Activated T-cell treated with anti-CD3 and anti-CD28 coated beads, Interleukin-2, amount 50 U/mL, for 72 hours (primary cell): ENCODE data around the gene HOXB6. TPM values are rescaled to one million over a fixed set of nuclear protein-coding genes. Genes with fewer than 3 reads are reported as not detected.
A peak's percentile ranks its signal among the peaks of the same experiment; 100 is the strongest.

Experiments
- ATAC-seq, 2 donors: fragments of 150-1000 bp; cut with Tn5 transposase; replicated peaks in 1 of 2; 2 replicates each; pipeline ENCODE4 v1.10.0; 2021; ENCODE audit warnings: moderate library complexity in 2 of 2, mild to moderate bottlenecking in 1 of 2
- DNase-seq, 2 donors: peaks; one replicate each; pipeline ENCODE4 v3.0.0; 2021 to 2022; ENCODE audit warnings: mixed read lengths in 1 of 2
- H3K27ac Mint-ChIP-seq: one replicate; pipeline ENCODE4 v1.8.0; 2022; ENCODE audit warnings: mild to moderate bottlenecking, moderate library complexity, mixed read lengths
- H3K27me3 Mint-ChIP-seq: one replicate; pipeline ENCODE4 v1.8.0; 2022; ENCODE audit warnings: low read depth, mixed read lengths
- H3K36me3 Mint-ChIP-seq, 2 donors: one replicate each; pipeline ENCODE4 v1.8.0; 2022; ENCODE audit warnings: mixed read lengths in 2 of 2, mild to moderate bottlenecking in 1 of 2; ENCODE audit not compliant: insufficient read depth in 2 of 2
- H3K4me1 Mint-ChIP-seq: one replicate; pipeline ENCODE4 v1.8.0; 2022; ENCODE audit warnings: low read depth, mixed read lengths
- H3K4me3 Mint-ChIP-seq, 2 donors: one replicate each; pipeline ENCODE4 v1.8.0; 2022; ENCODE audit warnings: mild to moderate bottlenecking in 2 of 2, mixed read lengths in 2 of 2, moderate library complexity in 2 of 2
- H3K9me3 Mint-ChIP-seq, 2 donors: one replicate each; pipeline ENCODE4 v1.8.0; 2022; ENCODE audit warnings: mixed read lengths in 2 of 2
- total RNA-seq, 2 donors: library from RNA; stranded (reverse); gene quantifications; one replicate each; pipeline ENCODE4 v1.2.3, GENCODE V29; 2022

The HOXB6 gene
- total RNA-seq, 2 donors from 2014 or later = 0.24 to 0.51 TPM

GRCh38 chr17:48630925-48631692 lies 26.3 kb upstream of the HOXB6 start:
- peaks cover 21% of the 10 kb centered on the region for H3K4me1 Mint-ChIP-seq
- H3K4me3 Mint-ChIP-seq = no peak overlapping the region
- DNase-seq = no peak
- H3K9me3 Mint-ChIP-seq = no peaks in the 10 kb centered on the region
- ATAC-seq = no peak
- peaks cover 1 to 4% of the 10 kb centered on the region in 2 donors for H3K36me3 Mint-ChIP-seq
- H3K27me3 Mint-ChIP-seq = peaks cover 98% of the 10 kb centered on the region
- H3K27ac Mint-ChIP-seq = no peak overlapping the region

GRCh38 chr17:48630009-48630924 lies 25.5 kb upstream of the HOXB6 start:
- Mint-ChIP-seq H3K27me3 (peaks cover 98% of the 10 kb centered on the region), H3K27ac (no peak overlapping the region), H3K9me3 (no peaks in the 10 kb centered on the region), H3K36me3 (peaks cover 3 to 6% of the 10 kb centered on the region in 2 donors), H3K4me3 (no peak overlapping the region), H3K4me1 (peaks cover 19% of the 10 kb centered on the region)
- ATAC-seq (no peak), DNase-seq (no peak)

- ATAC-seq (no peak), DNase-seq (no peak)
- Mint-ChIP-seq H3K27me3 (peaks cover 92% of the 10 kb centered on the region), H3K4me1 (peaks cover 15% of the 10 kb centered on the region), H3K36me3 (peaks cover 3 to 6% of the 10 kb centered on the region in 2 donors), H3K9me3 (no peaks in the 10 kb centered on the region), H3K4me3 (no peak overlapping the region), H3K27ac (no peak overlapping the region)
Measured at GRCh38 chr17:48629411-48629759, 24.6 kb upstream of the HOXB6 start.

GRCh38 chr17:48628649-48629410 lies 24.0 kb upstream of the HOXB6 start:
- DNase-seq = no peak
- H3K27ac Mint-ChIP-seq = no peak overlapping the region
- no peak overlapping the region for H3K4me3 Mint-ChIP-seq

GRCh38 chr17:48627623-48628521 lies 23.1 kb upstream of the HOXB6 start:
- H3K4me3 Mint-ChIP-seq = peak overlapping the region; percentile 29 to 97
- H3K27me3 Mint-ChIP-seq = peaks cover 95% of the 10 kb centered on the region

More at GRCh38 chr17:48628649-48629410, 24.0 kb upstream of the HOXB6 start:
- no peak for ATAC-seq
- no peaks in the 10 kb centered on the region for H3K9me3 Mint-ChIP-seq
- peaks cover 15% of the 10 kb centered on the region for H3K4me1 Mint-ChIP-seq
- H3K36me3 Mint-ChIP-seq = peaks cover 3 to 6% of the 10 kb centered on the region in 2 donors
- peaks cover 92% of the 10 kb centered on the region for H3K27me3 Mint-ChIP-seq

GRCh38 chr17:48627118-48627597 lies 22.4 kb upstream of the HOXB6 start:
- Mint-ChIP-seq H3K4me1 (peaks cover 7% of the 10 kb centered on the region), H3K36me3 (peaks cover 3 to 6% of the 10 kb centered on the region in 2 donors), H3K4me3 (peak overlapping the region; percentile 95 to 97), H3K9me3 (no peaks in the 10 kb centered on the region), H3K27me3 (peaks cover 95% of the 10 kb centered on the region), H3K27ac (no peak overlapping the region)
- no peak for ATAC-seq
- DNase-seq = no peak

More at GRCh38 chr17:48627623-48628521, 23.1 kb upstream of the HOXB6 start:
- ATAC-seq (no peak), DNase-seq (no peak)
- H3K36me3 Mint-ChIP-seq = peaks cover 3 to 6% of the 10 kb centered on the region in 2 donors
- H3K9me3 Mint-ChIP-seq = no peaks in the 10 kb centered on the region
- H3K27ac Mint-ChIP-seq = no peak overlapping the region
- peaks cover 14% of the 10 kb centered on the region for H3K4me1 Mint-ChIP-seq

- Mint-ChIP-seq H3K27me3 (peaks cover 95% of the 10 kb centered on the region), H3K36me3 (peaks cover 3 to 6% of the 10 kb centered on the region in 2 donors), H3K9me3 (no peaks in the 10 kb centered on the region), H3K4me3 (peak within 1 kb of the TSS; percentile 95 to 97), H3K27ac (peak within 1 kb of the TSS; percentile 69), H3K4me1 (peaks cover 6% of the 10 kb centered on the region)
- peak; percentile 81 to 83 for ATAC-seq
- DNase-seq = peak; percentile 78 to 79
Measured at GRCh38 chr17:48626245-48627117, 21.7 kb upstream of the HOXB6 start, which contains the start of gene HOXB9. Gene HOXB9, minus strand, starts transcription at chr17:48626358. Its CDS starts 89 bp downstream, at chr17:48626269.

- H3K4me1 Mint-ChIP-seq = peaks cover 6% of the 10 kb centered on the region
- peak overlapping the region; percentile 95 to 97 for H3K4me3 Mint-ChIP-seq
- peak; percentile 65 to 68 for ATAC-seq
Measured at GRCh38 chr17:48625495-48626244, 20.9 kb upstream of the HOXB6 start.

GRCh38 chr17:48624544-48625494 lies 20.0 kb upstream of the HOXB6 start:
- Mint-ChIP-seq H3K36me3 (peaks cover 3 to 6% of the 10 kb centered on the region in 2 donors), H3K27me3 (peaks cover 95% of the 10 kb centered on the region), H3K27ac (no peak overlapping the region), H3K9me3 (no peaks in the 10 kb centered on the region), H3K4me1 (peaks cover 6% of the 10 kb centered on the region), H3K4me3 (peak overlapping the region; percentile 95 to 97)
- ATAC-seq (peak; percentile 33 to 42), DNase-seq (peak; percentile 50 to 59)

More at GRCh38 chr17:48625495-48626244, 20.9 kb upstream of the HOXB6 start:
- H3K9me3 Mint-ChIP-seq = no peaks in the 10 kb centered on the region
- H3K36me3 Mint-ChIP-seq = peaks cover 3 to 6% of the 10 kb centered on the region in 2 donors
- peak; percentile 58 to 61 for DNase-seq
- H3K27ac Mint-ChIP-seq = peak overlapping the region; percentile 69
- H3K27me3 Mint-ChIP-seq = peaks cover 95% of the 10 kb centered on the region

GRCh38 chr17:48624118-48624517 lies 19.3 kb upstream of the HOXB6 start:
- Mint-ChIP-seq H3K9me3 (no peaks in the 10 kb centered on the region), H3K4me3 (peak overlapping the region; percentile 51 to 97), H3K4me1 (peaks cover 6% of the 10 kb centered on the region), H3K27me3 (peaks cover 95% of the 10 kb centered on the region), H3K36me3 (peaks cover 3 to 6% of the 10 kb centered on the region in 2 donors), H3K27ac (no peak overlapping the region)
- ATAC-seq (no peak), DNase-seq (no peak)
